Cardiac muscle cell (in vitro differentiated cells and primary cell): Measurements from ENCODE around the gene NRL. TPM values are rescaled to one million over a fixed set of nuclear protein-coding genes. Genes with fewer than 3 reads are reported as not detected.
A peak's percentile ranks its signal among the peaks of the same experiment; 100 is the strongest.

Experiments used
- DNase-seq, 2 donors: peaks; one replicate each; pipeline versions ENCODE4 v3.0.0 to v3.0.0-alpha.2; 2010 to 2017; ENCODE audit warnings: low read depth in 1 of 2, low spot score in 1 of 2
- H3K27ac ChIP-seq: fragments of 200-600 bp; sonication (generic); 2 replicates; pipeline ENCODE4 v1.5.1; 2016
- H3K27me3 ChIP-seq: fragments of 200-600 bp; sonication (generic); 2 replicates; pipeline ENCODE4 v1.6.0; 2016; ENCODE audit warnings: control low read depth
- H3K36me3 ChIP-seq: fragments of 200-600 bp; sonication (generic); 2 replicates; pipeline ENCODE4 v1.5.1; 2016; ENCODE audit warnings: control low read depth
- H3K4me1 ChIP-seq: fragments of 200-600 bp; sonication (generic); 2 replicates; pipeline ENCODE4 v1.8.1; 2017; ENCODE audit warnings: low read depth, mild to moderate bottlenecking, mixed run types
- H3K4me3 ChIP-seq: fragments of 200-600 bp; sonication (generic); 2 replicates; pipeline ENCODE4 v1.5.1; 2016; ENCODE audit warnings: mild to moderate bottlenecking
- H3K9me3 ChIP-seq: fragments of 200-600 bp; sonication (generic); 2 replicates; pipeline ENCODE4 v1.5.1; 2017; ENCODE audit warnings: low read depth, mild to moderate bottlenecking, control low read depth
- CTCF ChIP-seq: IDR thresholded peaks from 2 replicates; pipeline ENCODE4 v1.5.1; 2012; ENCODE audit warnings: low read depth, mild to moderate bottlenecking, low read length
- polyA plus RNA-seq: library from polyadenylated mRNA; unstranded; fragments of >200 nt; fragmentation: Nextera tagmentation; extraction: Ambion mirVana; gene quantifications from 2 replicates; pipeline ENCODE4 v1.2.1, GENCODE V29; 2016
- total RNA-seq: library from RNA; depleted of rRNA; stranded (reverse); fragments of >200 nt; gene quantifications from 2 replicates; pipeline ENCODE4 v1.2.3, GENCODE V29; 2016

NRL gene
- total and polyA plus RNA-seq, 2 experiments from 2014 or later, result 4.2 to 5.1 TPM

- Histone ChIP-seq H3K4me3 (peak overlapping the region; percentile 63), H3K36me3 (peaks cover 15% of the 10 kb centered on the region), H3K9me3 (no peaks in the 10 kb centered on the region), H3K27ac (peak overlapping the region; percentile 25), H3K27me3 (no peaks in the 10 kb centered on the region), H3K4me1 (peaks cover 22% of the 10 kb centered on the region)
- no peak for DNase-seq
- TF ChIP-seq CTCF, result no peak
These were observed 22.2 kb upstream of the NRL start for GRCh38 chr14:24136684-24137528.

- peaks cover 31% of the 10 kb centered on the region for H3K4me1 ChIP-seq
- peak within 1 kb of the TSS; percentile 69 for H3K27ac ChIP-seq
- H3K9me3 ChIP-seq, result no peaks in the 10 kb centered on the region
- peak; percentile 91 to 96 for DNase-seq
- peak within 1 kb of the TSS; percentile 63 for H3K4me3 ChIP-seq
- TF ChIP-seq CTCF, result no peak
- peaks cover 15% of the 10 kb centered on the region for H3K36me3 ChIP-seq
- H3K27me3 ChIP-seq, result no peaks in the 10 kb centered on the region
These were observed 21.3 kb upstream of the NRL start, which contains the start of gene PSME1 for GRCh38 chr14:24135834-24136683. PSME1 (plus strand) TSS chr14:24136194; CDS start chr14:24136263, 69 bp downstream.

- H3K9me3 ChIP-seq, result no peaks in the 10 kb centered on the region
- H3K36me3 ChIP-seq, result peaks cover 15% of the 10 kb centered on the region
- peak overlapping the region; percentile 69 for H3K27ac ChIP-seq
- H3K4me1 ChIP-seq, result peaks cover 36% of the 10 kb centered on the region
- H3K4me3 ChIP-seq, result peak overlapping the region; percentile 63
- DNase-seq, result no peak
- no peak for TF ChIP-seq CTCF
- H3K27me3 ChIP-seq, result no peaks in the 10 kb centered on the region
These were observed 20.8 kb upstream of the NRL start for GRCh38 chr14:24135584-24135833.

- Histone ChIP-seq H3K27ac (no peak overlapping the region), H3K9me3 (no peaks in the 10 kb centered on the region), H3K4me1 (peaks cover 40% of the 10 kb centered on the region), H3K4me3 (no peak overlapping the region), H3K27me3 (no peaks in the 10 kb centered on the region), H3K36me3 (peaks cover 11% of the 10 kb centered on the region)
- no peak for TF ChIP-seq CTCF
- DNase-seq, result no peak
These were observed 19.0 kb upstream of the NRL start for GRCh38 chr14:24133735-24134134.

- TF ChIP-seq CTCF, result no peak
- Histone ChIP-seq H3K9me3 (no peaks in the 10 kb centered on the region), H3K27ac (peak overlapping the region; percentile 96), H3K27me3 (no peaks in the 10 kb centered on the region), H3K4me3 (no peak overlapping the region), H3K36me3 (peaks cover 3% of the 10 kb centered on the region), H3K4me1 (peaks cover 40% of the 10 kb centered on the region)
- DNase-seq, result no peak
These were observed 18.2 kb upstream of the NRL start for GRCh38 chr14:24132976-24133375.
